ENCODE results near the gene KIAA1671.

KIAA1671 gene

DNA sequence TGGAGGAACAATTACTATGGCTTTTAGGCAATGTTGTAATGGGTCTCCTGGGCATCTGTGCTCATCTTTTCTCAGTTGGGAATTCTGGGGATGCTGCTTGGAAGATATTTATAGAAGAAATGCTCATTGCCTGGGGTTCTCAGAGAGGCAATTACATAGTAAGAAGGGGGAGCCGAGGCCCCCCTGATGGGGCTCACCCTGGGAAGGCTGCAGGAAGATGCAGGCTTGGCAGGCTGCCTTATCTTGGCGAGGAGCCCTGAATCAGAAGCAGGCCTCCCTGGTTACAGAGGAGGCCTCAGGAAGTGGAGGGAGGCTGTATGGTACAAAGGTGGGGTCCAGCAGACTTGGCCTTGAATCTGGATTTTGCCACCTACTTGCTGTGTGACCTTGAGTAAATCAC, 186.5 kb downstream of the KIAA1671 start:
- H3K9ac ChIP-seq (ENCODE audit: insufficient read length, low read depth) = no peak overlapping the region
- H3K27me3 ChIP-seq (ENCODE audit: insufficient read depth, insufficient read length) = no peaks in the 10 kb centered on the region
- peaks cover 12% of the 10 kb centered on the region; the same call in 1 of the 2 replicates for H3K9me3 ChIP-seq (ENCODE audit: insufficient read depth, low read length)
- no peak overlapping the region for H3K4me3 ChIP-seq (ENCODE audit: insufficient read length, low read depth)
- no peak for DNase-seq (ENCODE audit: low read depth, low spot score)
- peaks cover 2% of the 10 kb centered on the region for H3K4me1 ChIP-seq (ENCODE audit: insufficient read depth, insufficient read length)
- H3K36me3 ChIP-seq (ENCODE audit: insufficient read depth, insufficient read length, low read length) = peaks cover 3% of the 10 kb centered on the region
- no peak for TF ChIP-seq ZNF274 (IDR thresholded peaks at IDR 0.05; ENCODE audit: low read depth, low read length)
- TF ChIP-seq SUZ12 (IDR thresholded peaks at IDR 0.05; ENCODE audit: extremely low read depth, insufficient read depth, insufficient read length) = no peak
- no peak for TF ChIP-seq YY1 (IDR thresholded peaks at IDR 0.05; ENCODE audit: insufficient read depth, insufficient read length)

DNA sequence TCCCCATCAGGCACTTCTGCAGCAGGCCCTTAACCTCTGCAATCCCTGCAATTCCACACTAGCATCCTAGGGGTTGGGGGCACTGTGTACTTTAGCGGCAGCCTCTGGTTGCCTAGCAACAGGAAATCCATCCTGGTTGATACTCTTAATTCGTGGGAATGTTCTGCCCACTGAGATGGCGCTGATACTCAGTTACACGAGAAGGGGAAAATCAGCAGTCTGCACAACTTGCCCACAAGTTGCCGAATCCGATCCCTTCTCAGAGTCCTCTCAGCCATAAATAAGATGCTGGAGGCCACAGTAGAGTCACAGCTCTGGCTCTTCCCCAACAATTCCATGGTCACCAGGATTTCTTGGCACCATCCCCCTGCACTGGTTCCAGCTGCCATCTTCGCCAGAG, 189.6 kb downstream of the KIAA1671 start:
- DNase-seq (ENCODE audit: low read depth, low spot score) = no peak
- TF ChIP-seq YY1 (IDR thresholded peaks at IDR 0.05; ENCODE audit: insufficient read depth, insufficient read length) (no peak), SUZ12 (IDR thresholded peaks at IDR 0.05; ENCODE audit: extremely low read depth, insufficient read depth, insufficient read length) (no peak), ZNF274 (IDR thresholded peaks at IDR 0.05; ENCODE audit: low read depth, low read length) (no peak)
- Histone ChIP-seq H3K4me3 (ENCODE audit: insufficient read length, low read depth) (no peak overlapping the region), H3K9me3 (ENCODE audit: insufficient read depth, low read length) (peaks cover 12% of the 10 kb centered on the region; the same call in 1 of the 2 replicates), H3K9ac (ENCODE audit: insufficient read length, low read depth) (no peak overlapping the region), H3K36me3 (ENCODE audit: insufficient read depth, insufficient read length, low read length) (peaks cover 3% of the 10 kb centered on the region), H3K27me3 (ENCODE audit: insufficient read depth, insufficient read length) (no peaks in the 10 kb centered on the region), H3K4me1 (ENCODE audit: insufficient read depth, insufficient read length) (peaks cover 4% of the 10 kb centered on the region)

DNA sequence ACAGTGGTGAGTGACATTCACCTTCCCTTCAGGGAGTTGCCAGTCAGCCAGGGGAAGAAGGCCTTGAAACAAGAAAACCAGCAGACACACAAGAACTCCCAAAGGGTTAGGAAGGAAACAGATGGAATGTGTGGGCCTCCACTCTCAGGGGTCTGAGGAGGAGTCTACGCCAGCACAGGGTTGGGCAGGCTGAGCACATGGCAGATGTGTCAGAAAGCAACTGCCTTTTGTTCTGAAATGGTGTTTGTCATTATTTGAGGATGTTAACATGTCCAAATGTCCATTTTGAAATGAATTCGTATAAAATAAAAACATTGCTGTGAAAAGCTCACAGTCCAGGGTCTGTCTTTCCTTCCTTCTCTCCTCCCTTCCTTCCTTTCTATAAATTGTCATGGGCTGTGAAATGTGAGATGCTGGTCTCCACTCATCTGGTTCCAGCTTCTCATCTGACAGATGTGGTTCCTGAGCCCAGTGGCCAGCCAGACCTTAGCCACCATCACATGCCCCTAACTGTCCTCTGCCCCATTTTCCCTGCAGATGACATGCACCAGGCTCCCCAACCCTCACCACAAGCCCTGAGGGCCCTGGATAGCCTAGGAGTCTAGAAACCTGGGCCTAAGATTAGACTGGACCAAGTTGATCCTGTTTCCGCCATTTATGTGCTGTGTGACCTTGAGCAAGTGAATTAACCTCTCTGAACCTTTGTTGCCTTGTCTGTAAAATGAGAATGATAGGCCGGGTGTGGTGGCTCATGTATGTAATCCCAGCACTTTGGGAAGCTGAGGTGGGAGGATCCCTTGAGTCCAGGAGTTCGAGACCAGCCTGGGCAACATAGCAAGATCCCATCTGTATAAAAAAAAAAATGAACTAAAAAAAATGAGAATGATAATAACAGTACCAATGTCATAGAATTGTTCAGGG, 190.9 kb downstream of the KIAA1671 start:
- DNase-seq (ENCODE audit: low read depth, low spot score) = no peak

DNA sequence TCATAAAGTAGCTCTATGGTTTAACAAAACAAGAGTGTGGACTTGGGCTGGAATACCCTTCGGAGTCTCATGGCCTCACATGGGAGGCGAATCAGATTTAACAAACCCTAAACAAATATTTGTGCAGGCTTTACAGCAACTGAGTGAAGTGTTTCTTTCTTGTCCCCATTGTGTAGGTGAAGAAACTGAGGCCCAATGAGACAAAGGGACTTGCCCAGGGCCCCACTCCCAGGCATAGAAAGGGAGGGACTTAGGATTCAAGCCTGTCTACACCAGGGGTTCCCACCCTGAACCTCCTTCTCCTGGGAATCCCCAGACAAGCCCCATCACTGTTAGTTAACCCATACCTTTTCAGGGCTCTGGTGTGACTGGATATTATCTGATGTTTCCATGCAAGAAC, 192.0 kb downstream of the KIAA1671 start:
- Histone ChIP-seq H3K27me3 (ENCODE audit: insufficient read depth, insufficient read length) (no peaks in the 10 kb centered on the region), H3K4me1 (ENCODE audit: insufficient read depth, insufficient read length) (peaks cover 9% of the 10 kb centered on the region), H3K9me3 (ENCODE audit: insufficient read depth, low read length) (no peaks in the 10 kb centered on the region), H3K4me3 (ENCODE audit: insufficient read length, low read depth) (no peak overlapping the region), H3K9ac (ENCODE audit: insufficient read length, low read depth) (no peak overlapping the region), H3K36me3 (ENCODE audit: insufficient read depth, insufficient read length, low read length) (no peaks in the 10 kb centered on the region)
- DNase-seq (ENCODE audit: low read depth, low spot score) = no peak
- no peak for TF ChIP-seq SUZ12 (IDR thresholded peaks at IDR 0.05; ENCODE audit: extremely low read depth, insufficient read depth, insufficient read length)
- no peak for TF ChIP-seq YY1 (IDR thresholded peaks at IDR 0.05; ENCODE audit: insufficient read depth, insufficient read length)
- TF ChIP-seq ZNF274 (IDR thresholded peaks at IDR 0.05; ENCODE audit: low read depth, low read length) = no peak

More for the DNA sequence above, 190.9 kb downstream of the KIAA1671 start:
- Histone ChIP-seq H3K9me3 (ENCODE audit: insufficient read depth, low read length) (no peaks in the 10 kb centered on the region), H3K36me3 (ENCODE audit: insufficient read depth, insufficient read length, low read length) (no peaks in the 10 kb centered on the region), H3K4me1 (ENCODE audit: insufficient read depth, insufficient read length) (peaks cover 5% of the 10 kb centered on the region), H3K27me3 (ENCODE audit: insufficient read depth, insufficient read length) (no peaks in the 10 kb centered on the region), H3K9ac (ENCODE audit: insufficient read length, low read depth) (no peak overlapping the region), H3K4me3 (ENCODE audit: insufficient read length, low read depth) (no peak overlapping the region)
- TF ChIP-seq ZNF274 (IDR thresholded peaks at IDR 0.05; ENCODE audit: low read depth, low read length) = no peak
- TF ChIP-seq SUZ12 (IDR thresholded peaks at IDR 0.05; ENCODE audit: extremely low read depth, insufficient read depth, insufficient read length) = no peak
- no peak for TF ChIP-seq YY1 (IDR thresholded peaks at IDR 0.05; ENCODE audit: insufficient read depth, insufficient read length)

DNA sequence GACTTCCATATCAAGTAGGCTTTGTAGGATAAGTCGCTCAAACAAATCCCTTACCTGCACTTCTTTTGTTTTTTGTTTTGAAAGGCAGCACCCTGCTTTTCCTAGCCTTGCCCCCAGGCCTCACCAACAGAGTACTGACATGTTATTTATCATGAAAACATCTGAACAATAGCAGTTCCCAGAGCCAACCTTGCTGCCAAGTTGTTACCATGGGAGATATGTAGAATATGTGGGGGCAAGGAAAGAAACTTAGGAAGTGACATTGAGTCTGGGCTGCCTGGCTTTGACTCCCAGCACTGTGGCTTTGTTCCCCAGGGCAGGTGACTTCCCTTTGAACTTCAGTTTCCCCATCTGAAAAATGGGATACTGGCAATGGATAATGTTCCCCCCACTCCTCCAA, 193.8 kb downstream of the KIAA1671 start:
- H3K4me3 ChIP-seq (ENCODE audit: insufficient read length, low read depth) = no peak overlapping the region
- DNase-seq (ENCODE audit: low read depth, low spot score) = no peak
- TF ChIP-seq YY1 (IDR thresholded peaks at IDR 0.05; ENCODE audit: insufficient read depth, insufficient read length) (no peak), ZNF274 (IDR thresholded peaks at IDR 0.05; ENCODE audit: low read depth, low read length) (no peak), SUZ12 (IDR thresholded peaks at IDR 0.05; ENCODE audit: extremely low read depth, insufficient read depth, insufficient read length) (no peak)
- H3K27me3 ChIP-seq (ENCODE audit: insufficient read depth, insufficient read length) = no peaks in the 10 kb centered on the region
- H3K9me3 ChIP-seq (ENCODE audit: insufficient read depth, low read length) = no peaks in the 10 kb centered on the region
- H3K36me3 ChIP-seq (ENCODE audit: insufficient read depth, insufficient read length, low read length) = peaks cover 2% of the 10 kb centered on the region
- peaks cover 9% of the 10 kb centered on the region for H3K4me1 ChIP-seq (ENCODE audit: insufficient read depth, insufficient read length)
- no peak overlapping the region for H3K9ac ChIP-seq (ENCODE audit: insufficient read length, low read depth)

DNA sequence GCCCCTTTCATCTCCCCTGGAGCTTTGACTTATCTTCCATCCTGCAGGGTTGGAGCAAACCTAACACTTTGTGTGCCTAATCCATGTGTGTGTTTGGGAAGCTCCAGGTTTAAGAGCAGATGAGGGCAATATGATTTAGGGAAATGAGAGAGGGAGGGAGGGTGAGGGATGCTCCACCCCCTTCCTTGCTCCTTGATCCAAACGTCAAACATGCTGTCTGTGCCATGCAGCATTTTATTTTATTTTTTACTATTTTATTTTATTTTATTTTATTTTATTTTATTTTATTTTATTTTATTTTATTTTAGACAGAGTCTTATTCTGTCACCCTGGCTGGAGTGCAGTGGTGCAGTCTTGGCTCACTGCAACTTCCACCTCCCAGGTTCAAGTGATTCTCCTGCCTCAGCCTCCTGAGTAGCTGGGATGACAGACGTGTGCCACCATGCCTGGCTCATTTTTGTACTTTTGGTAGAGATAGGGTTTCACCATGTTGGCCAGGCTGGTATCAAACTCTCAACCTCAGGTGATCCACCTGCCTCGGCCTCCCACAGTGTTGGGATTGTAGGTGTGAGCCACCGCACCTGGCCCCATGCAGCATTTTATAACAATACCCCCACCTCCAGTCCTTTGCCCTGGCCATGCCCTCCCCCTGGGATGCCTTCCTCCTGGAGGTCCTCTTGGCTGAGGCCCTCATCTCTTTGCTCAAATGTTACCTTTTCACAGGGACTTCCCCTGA, 194.6 kb downstream of the KIAA1671 start:
- Histone ChIP-seq H3K36me3 (ENCODE audit: insufficient read depth, insufficient read length, low read length) (peaks cover 2% of the 10 kb centered on the region), H3K9ac (ENCODE audit: insufficient read length, low read depth) (no peak overlapping the region), H3K4me1 (ENCODE audit: insufficient read depth, insufficient read length) (peaks cover 9% of the 10 kb centered on the region), H3K9me3 (ENCODE audit: insufficient read depth, low read length) (no peaks in the 10 kb centered on the region), H3K27me3 (ENCODE audit: insufficient read depth, insufficient read length) (no peaks in the 10 kb centered on the region), H3K4me3 (ENCODE audit: insufficient read length, low read depth) (no peak overlapping the region)
- DNase-seq (ENCODE audit: low read depth, low spot score) = no peak
- TF ChIP-seq SUZ12 (IDR thresholded peaks at IDR 0.05; ENCODE audit: extremely low read depth, insufficient read depth, insufficient read length) = no peak
- TF ChIP-seq YY1 (IDR thresholded peaks at IDR 0.05; ENCODE audit: insufficient read depth, insufficient read length) = no peak
- TF ChIP-seq ZNF274 (IDR thresholded peaks at IDR 0.05; ENCODE audit: low read depth, low read length) = no peak

DNA sequence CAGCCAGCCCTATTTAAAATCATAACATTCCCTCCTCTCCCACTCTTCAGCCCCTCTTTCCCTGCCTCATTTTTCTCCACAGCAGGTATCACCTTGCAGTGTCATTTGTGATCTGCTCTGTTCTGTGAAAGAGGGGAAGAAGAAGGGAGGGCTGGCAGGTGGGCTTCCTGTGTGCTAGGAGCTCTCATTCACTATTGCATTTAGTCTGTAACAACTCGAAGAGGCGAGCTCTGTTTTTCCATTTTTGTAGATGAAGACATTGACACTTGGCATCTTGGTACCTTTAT, 195.1 kb downstream of the KIAA1671 start:
- H3K9ac ChIP-seq (ENCODE audit: insufficient read length, low read depth) = no peak overlapping the region
- H3K4me1 ChIP-seq (ENCODE audit: insufficient read depth, insufficient read length) = peaks cover 7% of the 10 kb centered on the region
- H3K36me3 ChIP-seq (ENCODE audit: insufficient read depth, insufficient read length, low read length) = peaks cover 2% of the 10 kb centered on the region
- H3K9me3 ChIP-seq (ENCODE audit: insufficient read depth, low read length) = no peaks in the 10 kb centered on the region
- H3K4me3 ChIP-seq (ENCODE audit: insufficient read length, low read depth) = no peak overlapping the region
- no peak for DNase-seq (ENCODE audit: low read depth, low spot score)
- no peaks in the 10 kb centered on the region for H3K27me3 ChIP-seq (ENCODE audit: insufficient read depth, insufficient read length)
- no peak for TF ChIP-seq YY1 (IDR thresholded peaks at IDR 0.05; ENCODE audit: insufficient read depth, insufficient read length)
- TF ChIP-seq ZNF274 (IDR thresholded peaks at IDR 0.05; ENCODE audit: low read depth, low read length) = no peak
- TF ChIP-seq SUZ12 (IDR thresholded peaks at IDR 0.05; ENCODE audit: extremely low read depth, insufficient read depth, insufficient read length) = no peak
